HG03457 (cell line): Measurements from ENCODE around the gene EIF3I.

Experiments
- ATAC-seq: cut with Tn5 transposase; IDR thresholded peaks from one replicate; pipeline ENCODE4 v1.9.1; 2021; ENCODE audit warnings: moderate number of reproducible peaks; ENCODE audit not compliant: unreplicated experiment

The EIF3I gene

GRCh38 chr1:32228771-32229170, 6.6 kb downstream of the EIF3I start:
- ATAC-seq: no peak

GRCh38 chr1:32231843-32232432, 9.7 kb downstream of the EIF3I start:
- no peak for ATAC-seq

GRCh38 chr1:32232558-32233304, 10.5 kb downstream of the EIF3I start:
- ATAC-seq: no peak

GRCh38 chr1:32234792-32235191, 12.6 kb downstream of the EIF3I start:
- no peak for ATAC-seq

- ATAC-seq: no peak
These were observed 17.1 kb downstream of the EIF3I start for GRCh38 chr1:32239337-32239736.

GRCh38 chr1:32239790-32240139, 17.6 kb downstream of the EIF3I start:
- ATAC-seq: no peak

- no peak for ATAC-seq
These were observed 18.1 kb downstream of the EIF3I start for GRCh38 chr1:32240140-32240951.

- ATAC-seq: no peak
These were observed 19.0 kb downstream of the EIF3I start for GRCh38 chr1:32241001-32241763.

GRCh38 chr1:32242341-32242851, 20.2 kb downstream of the EIF3I start:
- no peak for ATAC-seq

- ATAC-seq: no peak
These were observed 24.7 kb downstream of the EIF3I start, which contains the start of gene FAM167B for GRCh38 chr1:32246888-32247273. Gene FAM167B (plus strand): TSS chr1:32247222. CDS start chr1:32247422, 200 bp downstream.

- no peak for ATAC-seq
These were observed 25.2 kb downstream of the EIF3I start for GRCh38 chr1:32247452-32247851.

GRCh38 chr1:32247983-32248889, 26.0 kb downstream of the EIF3I start:
- ATAC-seq: no peak

GRCh38 chr1:32249831-32250525, 27.8 kb downstream of the EIF3I start:
- no peak for ATAC-seq

- ATAC-seq: no peak
These were observed 28.9 kb downstream of the EIF3I start, which contains the start of gene LCK for GRCh38 chr1:32250893-32251716. Gene LCK (plus strand): TSS chr1:32251265. CDS start chr1:32274330, 23,065 bp downstream.

- no peak for ATAC-seq
These were observed 33.2 kb downstream of the EIF3I start for GRCh38 chr1:32255072-32256071.

GRCh38 chr1:32256473-32257226, 34.4 kb downstream of the EIF3I start:
- ATAC-seq: no peak

- ATAC-seq: no peak
These were observed 35.0 kb downstream of the EIF3I start for GRCh38 chr1:32257227-32257508.
